ENCODE data around the gene GLCCI1.

DNA sequence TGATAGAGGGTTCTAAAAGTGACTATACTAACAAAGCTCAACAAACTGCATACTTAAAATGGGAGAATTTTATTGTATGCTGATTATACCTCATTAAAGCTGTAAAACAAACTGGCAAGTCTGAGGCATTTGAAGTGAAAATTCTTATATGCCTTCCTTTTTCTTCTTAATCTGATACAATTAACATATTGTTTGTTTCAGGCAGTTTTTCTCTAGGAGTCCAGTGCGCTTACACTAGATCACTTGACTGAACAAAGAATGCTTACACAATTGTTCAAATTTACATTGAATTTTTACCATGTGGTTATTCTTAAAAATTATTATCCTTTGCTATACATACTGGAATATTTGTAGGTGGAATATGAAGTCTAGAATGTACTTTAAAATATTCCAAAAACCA lies 89.0 kb downstream of the GLCCI1 start:
- TF ChIP-seq, protein P1, sequence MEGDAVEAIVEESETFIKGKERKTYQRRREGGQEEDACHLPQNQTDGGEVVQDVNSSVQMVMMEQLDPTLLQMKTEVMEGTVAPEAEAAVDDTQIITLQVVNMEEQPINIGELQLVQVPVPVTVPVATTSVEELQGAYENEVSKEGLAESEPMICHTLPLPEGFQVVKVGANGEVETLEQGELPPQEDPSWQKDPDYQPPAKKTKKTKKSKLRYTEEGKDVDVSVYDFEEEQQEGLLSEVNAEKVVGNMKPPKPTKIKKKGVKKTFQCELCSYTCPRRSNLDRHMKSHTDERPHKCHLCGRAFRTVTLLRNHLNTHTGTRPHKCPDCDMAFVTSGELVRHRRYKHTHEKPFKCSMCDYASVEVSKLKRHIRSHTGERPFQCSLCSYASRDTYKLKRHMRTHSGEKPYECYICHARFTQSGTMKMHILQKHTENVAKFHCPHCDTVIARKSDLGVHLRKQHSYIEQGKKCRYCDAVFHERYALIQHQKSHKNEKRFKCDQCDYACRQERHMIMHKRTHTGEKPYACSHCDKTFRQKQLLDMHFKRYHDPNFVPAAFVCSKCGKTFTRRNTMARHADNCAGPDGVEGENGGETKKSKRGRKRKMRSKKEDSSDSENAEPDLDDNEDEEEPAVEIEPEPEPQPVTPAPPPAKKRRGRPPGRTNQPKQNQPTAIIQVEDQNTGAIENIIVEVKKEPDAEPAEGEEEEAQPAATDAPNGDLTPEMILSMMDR (IDR thresholded peaks at IDR 0.05; ENCODE audit: poor library complexity, severe bottlenecking) = no peak
- TF ChIP-seq, protein P2, sequence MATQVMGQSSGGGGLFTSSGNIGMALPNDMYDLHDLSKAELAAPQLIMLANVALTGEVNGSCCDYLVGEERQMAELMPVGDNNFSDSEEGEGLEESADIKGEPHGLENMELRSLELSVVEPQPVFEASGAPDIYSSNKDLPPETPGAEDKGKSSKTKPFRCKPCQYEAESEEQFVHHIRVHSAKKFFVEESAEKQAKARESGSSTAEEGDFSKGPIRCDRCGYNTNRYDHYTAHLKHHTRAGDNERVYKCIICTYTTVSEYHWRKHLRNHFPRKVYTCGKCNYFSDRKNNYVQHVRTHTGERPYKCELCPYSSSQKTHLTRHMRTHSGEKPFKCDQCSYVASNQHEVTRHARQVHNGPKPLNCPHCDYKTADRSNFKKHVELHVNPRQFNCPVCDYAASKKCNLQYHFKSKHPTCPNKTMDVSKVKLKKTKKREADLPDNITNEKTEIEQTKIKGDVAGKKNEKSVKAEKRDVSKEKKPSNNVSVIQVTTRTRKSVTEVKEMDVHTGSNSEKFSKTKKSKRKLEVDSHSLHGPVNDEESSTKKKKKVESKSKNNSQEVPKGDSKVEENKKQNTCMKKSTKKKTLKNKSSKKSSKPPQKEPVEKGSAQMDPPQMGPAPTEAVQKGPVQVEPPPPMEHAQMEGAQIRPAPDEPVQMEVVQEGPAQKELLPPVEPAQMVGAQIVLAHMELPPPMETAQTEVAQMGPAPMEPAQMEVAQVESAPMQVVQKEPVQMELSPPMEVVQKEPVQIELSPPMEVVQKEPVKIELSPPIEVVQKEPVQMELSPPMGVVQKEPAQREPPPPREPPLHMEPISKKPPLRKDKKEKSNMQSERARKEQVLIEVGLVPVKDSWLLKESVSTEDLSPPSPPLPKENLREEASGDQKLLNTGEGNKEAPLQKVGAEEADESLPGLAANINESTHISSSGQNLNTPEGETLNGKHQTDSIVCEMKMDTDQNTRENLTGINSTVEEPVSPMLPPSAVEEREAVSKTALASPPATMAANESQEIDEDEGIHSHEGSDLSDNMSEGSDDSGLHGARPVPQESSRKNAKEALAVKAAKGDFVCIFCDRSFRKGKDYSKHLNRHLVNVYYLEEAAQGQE (IDR thresholded peaks at IDR 0.05; ENCODE audit: borderline replicate concordance) = no peak
